Keratinocyte (primary cell): Measurements from ENCODE around the gene CDYL. TPM values are rescaled to one million over a fixed set of nuclear protein-coding genes. Genes with fewer than 3 reads are reported as not detected.

Source experiments
- DNase-seq: peaks from one replicate; pipeline ENCODE4 v3.0.0-alpha.2; 2011; ENCODE audit warnings: low read depth, missing footprints, low spot score
- FAIRE-seq: peaks from 2 replicates; lab custom pipeline; 2011; peaks lifted over from hg19 to GRCh38; lab: Jason Lieb, UNC
- H2AFZ ChIP-seq: 2 replicates; pipeline ENCODE4 v1.6.0; 2012; ENCODE audit warnings: low read length, control low read depth, inconsistent platforms; ENCODE audit not compliant: control insufficient read depth
- H3K27ac ChIP-seq: 2 replicates; pipeline ENCODE4 v1.5.1; 2011; ENCODE audit warnings: low read length; ENCODE audit not compliant: control insufficient read depth, insufficient read depth
- H3K27me3 ChIP-seq: 3 replicates; pipeline ENCODE4 v1.6.0; 2011; ENCODE audit warnings: low read length; ENCODE audit not compliant: control insufficient read depth, insufficient read depth; ENCODE audit errors: extremely low read depth
- H3K36me3 ChIP-seq, 2 experiments: 2 replicates in 1 of 2; 3 replicates in 1 of 2; pipeline ENCODE4 v1.5.1; 2011; ENCODE audit warnings: low read length in 2 of 2, mild to moderate bottlenecking in 1 of 2; ENCODE audit not compliant: control insufficient read depth in 2 of 2, insufficient read depth in 2 of 2; ENCODE audit errors: extremely low read depth in 1 of 2
- H3K4me1 ChIP-seq: 3 replicates; pipeline ENCODE4 v1.5.1; 2011; ENCODE audit warnings: low read length; ENCODE audit not compliant: control insufficient read depth, insufficient read depth; ENCODE audit errors: extremely low read depth
- H3K4me2 ChIP-seq: 3 replicates; pipeline ENCODE4 v1.6.0; 2011; ENCODE audit warnings: low read depth, low read length; ENCODE audit not compliant: control insufficient read depth, insufficient read depth; ENCODE audit errors: extremely low read depth
- H3K4me3 ChIP-seq, 3 experiments: fragments of 200-600 bp in 1 of 3; sonication (generic) in 1 of 3; 2 replicates in 2 of 3; 3 replicates in 1 of 3; pipeline ENCODE4 v1.5.1; 2011 to 2016; ENCODE audit warnings: low read length in 3 of 3, mild to moderate bottlenecking in 3 of 3, control low read depth in 2 of 3, inconsistent platforms in 1 of 3, low read depth in 1 of 3, mixed read lengths in 1 of 3, mixed run types in 1 of 3, moderate library complexity in 1 of 3; ENCODE audit not compliant: control insufficient read depth in 2 of 3, insufficient read depth in 2 of 3; ENCODE audit errors: extremely low read depth in 1 of 3
- H3K79me2 ChIP-seq: 2 replicates; pipeline ENCODE4 v1.6.0; 2012; ENCODE audit warnings: low read length; ENCODE audit not compliant: control insufficient read depth, insufficient read depth
- H3K9ac ChIP-seq: 3 replicates; pipeline ENCODE4 v1.6.0; 2011; ENCODE audit warnings: low read length; ENCODE audit not compliant: control insufficient read depth, insufficient read depth; ENCODE audit errors: extremely low read depth
- H3K9me1 ChIP-seq: 3 replicates; pipeline ENCODE4 v1.6.0; 2011; ENCODE audit warnings: low read length; ENCODE audit not compliant: control insufficient read depth, insufficient read depth; ENCODE audit errors: extremely low read depth
- H3K9me3 ChIP-seq: 2 replicates; pipeline ENCODE4 v1.5.1; 2012; ENCODE audit warnings: low read depth, low read length; ENCODE audit not compliant: control insufficient read depth
- H4K20me1 ChIP-seq: 3 replicates; pipeline ENCODE4 v1.6.0; 2011; ENCODE audit warnings: low read length; ENCODE audit not compliant: control insufficient read depth, insufficient read depth; ENCODE audit errors: extremely low read depth
- EZH2 ChIP-seq: IDR thresholded peaks from one replicate; pipeline ENCODE4 v1.6.1; 2012; ENCODE audit warnings: inconsistent platforms, mild to moderate bottlenecking, low read length, moderate library complexity
- dilution Hi-C: fragments of 300-500 bp; cut with MboI; formaldehyde crosslinking; loops from one replicate; pipeline ENCODE4 v1.7.0; 2020; ENCODE audit warnings: low sequenced_read_pairs; ENCODE audit not compliant: extremely low pct_ligation_motif_present
- polyA plus RNA-seq, 5 experiments: library from polyadenylated mRNA; depleted of rRNA in 3 of 5; stranded (reverse) in 3 of 5; stranded (forward) in 1 of 5; unstranded in 1 of 5; fragments of >200 nt; gene quantifications; 1 replicate in 1 of 5; 2 replicates in 3 of 5; 3 replicates in 1 of 5; pipeline versions ENCODE4 v1.2.1 to v1.2.3, GENCODE V29; 2011 to 2012; ENCODE audit warnings: missing spikeins in 2 of 5, low read depth in 1 of 5, low replicate concordance in 1 of 5
- TF ChIP-seq, protein P1 (sequence below), 3 experiments: IDR thresholded peaks in 1 of 3; conservative IDR thresholded peaks in 1 of 3; optimal IDR thresholded peaks in 1 of 3; 2 replicates in 2 of 3; 3 replicates in 1 of 3; pipeline versions ENCODE3 to v1.5.1; 2011; ENCODE audit warnings: low read length in 3 of 3, mild to moderate bottlenecking in 3 of 3, moderate library complexity in 2 of 3, control low read depth in 1 of 3, inconsistent platforms in 1 of 3; ENCODE audit not compliant: insufficient read depth in 2 of 3; ENCODE audit errors: extremely low read depth in 1 of 3

Gene CDYL
- polyA plus RNA-seq, 1 donor (not counting 4 experiments of a cell fraction or from before 2014, with no cell fraction given), result 48.0 TPM

DNA sequence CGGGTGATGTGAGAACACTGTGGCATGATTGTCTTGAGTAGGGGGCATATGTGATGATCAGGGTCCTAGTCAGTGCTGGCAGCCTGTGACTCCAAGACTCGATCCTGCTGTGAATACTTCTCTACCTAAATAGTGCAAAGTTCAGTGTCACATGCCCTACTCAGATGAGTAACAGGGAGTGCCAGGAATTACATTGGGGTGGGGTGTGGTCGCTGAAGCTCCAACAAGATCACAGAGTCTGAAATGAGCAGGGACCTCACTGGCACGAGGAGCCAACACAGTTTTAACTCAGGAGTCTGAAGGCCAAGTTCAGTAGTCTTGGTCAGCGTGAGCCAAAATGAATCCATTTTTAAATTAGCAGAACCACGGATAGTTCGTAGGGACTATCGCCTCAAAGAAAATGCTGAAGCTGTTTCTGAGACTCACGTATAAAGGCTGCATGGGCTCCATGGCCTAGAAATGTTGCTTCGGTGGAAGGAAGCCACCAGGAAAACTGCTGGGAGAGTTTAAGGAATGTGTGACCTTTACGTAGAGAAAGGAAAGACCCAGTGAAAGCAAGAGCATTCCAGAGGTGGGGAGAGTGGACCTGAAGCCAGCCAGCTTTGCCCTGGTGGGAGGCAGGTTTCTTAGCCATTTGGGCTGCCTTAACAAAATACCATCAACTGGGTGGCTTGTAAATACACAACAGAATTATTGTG, 155.5 kb downstream of the CDYL start:
- Histone ChIP-seq H3K4me2 (peak overlapping the region; percentile 2), H3K9me1 (no peaks in the 10 kb centered on the region), H3K4me1 (peaks cover 19% of the 10 kb centered on the region), H3K9ac (no peak overlapping the region), H3K27me3 (no peaks in the 10 kb centered on the region), H3K79me2 (peaks cover 73% of the 10 kb centered on the region), H3K9me3 (no peaks in the 10 kb centered on the region), H3K36me3 (peaks cover 0 to 8% of the 10 kb centered on the region in 2 experiments), H4K20me1 (peaks cover 3% of the 10 kb centered on the region), H2AFZ (no peak overlapping the region), H3K27ac (peak overlapping the region; percentile 65), H3K4me3 (no peak overlapping the region)
- dilution Hi-C loops, result no loop called here
- TF ChIP-seq EZH2, result no peak
- TF ChIP-seq, protein P1, sequence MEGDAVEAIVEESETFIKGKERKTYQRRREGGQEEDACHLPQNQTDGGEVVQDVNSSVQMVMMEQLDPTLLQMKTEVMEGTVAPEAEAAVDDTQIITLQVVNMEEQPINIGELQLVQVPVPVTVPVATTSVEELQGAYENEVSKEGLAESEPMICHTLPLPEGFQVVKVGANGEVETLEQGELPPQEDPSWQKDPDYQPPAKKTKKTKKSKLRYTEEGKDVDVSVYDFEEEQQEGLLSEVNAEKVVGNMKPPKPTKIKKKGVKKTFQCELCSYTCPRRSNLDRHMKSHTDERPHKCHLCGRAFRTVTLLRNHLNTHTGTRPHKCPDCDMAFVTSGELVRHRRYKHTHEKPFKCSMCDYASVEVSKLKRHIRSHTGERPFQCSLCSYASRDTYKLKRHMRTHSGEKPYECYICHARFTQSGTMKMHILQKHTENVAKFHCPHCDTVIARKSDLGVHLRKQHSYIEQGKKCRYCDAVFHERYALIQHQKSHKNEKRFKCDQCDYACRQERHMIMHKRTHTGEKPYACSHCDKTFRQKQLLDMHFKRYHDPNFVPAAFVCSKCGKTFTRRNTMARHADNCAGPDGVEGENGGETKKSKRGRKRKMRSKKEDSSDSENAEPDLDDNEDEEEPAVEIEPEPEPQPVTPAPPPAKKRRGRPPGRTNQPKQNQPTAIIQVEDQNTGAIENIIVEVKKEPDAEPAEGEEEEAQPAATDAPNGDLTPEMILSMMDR (optimal IDR thresholded peaks at IDR 0.05 in 1 of 3, IDR thresholded peaks at IDR 0.05 in 1 of 3, conservative IDR thresholded peaks at IDR 0.05 in 1 of 3; ENCODE audit: extremely low read depth in 1 of 3, insufficient read depth in 2 of 3, low read length in 3 of 3), result no peak
- FAIRE-seq (no peak), DNase-seq (peak; percentile 32)

DNA sequence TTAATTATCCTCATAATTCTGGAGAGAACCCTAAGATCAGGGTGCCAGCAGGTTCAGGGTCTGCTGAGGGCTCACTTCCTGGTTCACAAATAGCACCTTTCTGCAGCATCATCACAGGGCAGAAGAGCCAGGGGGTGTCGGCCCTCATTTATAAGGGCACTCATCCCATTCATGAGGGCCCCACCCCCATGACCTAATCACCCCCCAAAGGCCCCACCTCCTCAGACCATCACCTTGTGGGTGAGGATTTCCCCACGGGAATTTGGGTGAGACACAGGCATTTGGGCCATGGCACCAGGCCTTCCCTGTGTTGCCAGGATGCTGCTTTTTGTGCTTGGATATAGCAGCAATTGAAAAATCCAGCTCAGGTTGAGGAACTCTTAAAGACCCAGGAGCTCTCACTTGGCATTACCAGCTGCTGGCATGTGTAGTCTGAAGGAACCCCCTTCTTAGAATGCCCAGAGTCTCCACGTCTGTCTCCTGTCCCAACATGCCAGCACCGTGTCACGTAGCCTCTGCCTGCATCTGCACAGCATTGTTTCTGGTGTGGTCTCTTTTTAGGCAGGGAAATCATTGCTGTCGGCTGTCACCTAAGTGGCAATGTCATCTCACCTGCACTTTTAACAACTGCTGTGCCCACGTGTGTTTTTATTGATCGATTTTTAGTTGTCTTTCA, 156.2 kb downstream of the CDYL start:
- Histone ChIP-seq H3K79me2 (peaks cover 67% of the 10 kb centered on the region), H3K9me1 (no peaks in the 10 kb centered on the region), H3K4me2 (peak overlapping the region; percentile 2), H3K9me3 (no peaks in the 10 kb centered on the region), H3K27me3 (no peaks in the 10 kb centered on the region), H2AFZ (no peak overlapping the region), H4K20me1 (peaks cover 3% of the 10 kb centered on the region), H3K36me3 (peaks cover 0 to 8% of the 10 kb centered on the region in 2 experiments), H3K9ac (no peak overlapping the region), H3K4me1 (peaks cover 19% of the 10 kb centered on the region), H3K27ac (peak overlapping the region; percentile 65), H3K4me3 (no peak overlapping the region)
- DNase-seq, result no peak
- dilution Hi-C loops, result no loop called here
- peak; percentile 9 for FAIRE-seq
- TF ChIP-seq, protein P1 (optimal IDR thresholded peaks at IDR 0.05 in 1 of 3, IDR thresholded peaks at IDR 0.05 in 1 of 3, conservative IDR thresholded peaks at IDR 0.05 in 1 of 3; ENCODE audit: extremely low read depth in 1 of 3, insufficient read depth in 2 of 3, low read length in 3 of 3), result no peak
- TF ChIP-seq EZH2, result no peak
